ENCODE data around the gene MAPK14. TPM values are rescaled to one million over a fixed set of nuclear protein-coding genes. Genes with fewer than 3 reads are reported as not detected.

Gene MAPK14
- total and polyA plus RNA-seq, 9 of the 15 experiments (the other 6 are each of a cell fraction or from before 2014, with no cell fraction given) = 8.8 to 62.7 (median 35.5) TPM

DNA sequence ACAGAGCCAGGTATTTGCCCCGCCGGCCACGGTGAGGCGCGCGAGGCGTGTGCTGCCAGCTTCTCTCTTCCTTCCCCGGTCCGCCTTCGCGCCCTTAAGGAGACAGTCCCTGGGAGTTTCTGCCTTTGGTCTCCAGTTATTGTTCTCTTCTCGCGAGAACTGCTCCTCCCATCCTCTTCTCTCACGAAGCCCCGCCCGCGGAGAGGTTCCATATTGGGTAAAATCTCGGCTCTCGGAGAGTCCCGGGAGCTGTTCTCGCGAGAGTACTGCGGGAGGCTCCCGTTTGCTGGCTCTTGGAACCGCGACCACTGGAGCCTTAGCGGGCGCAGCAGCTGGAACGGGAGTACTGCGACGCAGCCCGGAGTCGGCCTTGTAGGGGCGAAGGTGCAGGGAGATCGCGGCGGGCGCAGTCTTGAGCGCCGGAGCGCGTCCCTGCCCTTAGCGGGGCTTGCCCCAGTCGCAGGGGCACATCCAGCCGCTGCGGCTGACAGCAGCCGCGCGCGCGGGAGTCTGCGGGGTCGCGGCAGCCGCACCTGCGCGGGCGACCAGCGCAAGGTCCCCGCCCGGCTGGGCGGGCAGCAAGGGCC lies at the start of gene MAPK14 (continued):
- TF ChIP-seq, protein P1, sequence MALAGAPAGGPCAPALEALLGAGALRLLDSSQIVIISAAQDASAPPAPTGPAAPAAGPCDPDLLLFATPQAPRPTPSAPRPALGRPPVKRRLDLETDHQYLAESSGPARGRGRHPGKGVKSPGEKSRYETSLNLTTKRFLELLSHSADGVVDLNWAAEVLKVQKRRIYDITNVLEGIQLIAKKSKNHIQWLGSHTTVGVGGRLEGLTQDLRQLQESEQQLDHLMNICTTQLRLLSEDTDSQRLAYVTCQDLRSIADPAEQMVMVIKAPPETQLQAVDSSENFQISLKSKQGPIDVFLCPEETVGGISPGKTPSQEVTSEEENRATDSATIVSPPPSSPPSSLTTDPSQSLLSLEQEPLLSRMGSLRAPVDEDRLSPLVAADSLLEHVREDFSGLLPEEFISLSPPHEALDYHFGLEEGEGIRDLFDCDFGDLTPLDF (CRISPR knock-in tag; IDR thresholded peaks at IDR 0.05) = peak; percentile 96
- TF ChIP-seq ZNF143 (CRISPR knock-in tag; IDR thresholded peaks at IDR 0.05) (no peak), MECOM (CRISPR knock-in tag; IDR thresholded peaks at IDR 0.05) (no peak), NR2C2 (CRISPR knock-in tag; IDR thresholded peaks at IDR 0.05) (no peak), NR2C2 (tag; IDR thresholded peaks at IDR 0.05) (no peak; the same call in 1 of the 2 replicates), LARP7 (IDR thresholded peaks at IDR 0.05) (no peak), CBX3 (IDR thresholded peaks at IDR 0.05; ENCODE audit: borderline replicate concordance in 1 of 2, low read length in 2 of 2) (peak in 1 of 2 experiments; percentile 63; a peak in 1 of 3 replicates), ZNF133 (CRISPR knock-in tag; IDR thresholded peaks at IDR 0.05) (no peak), GABPB1 (CRISPR knock-in tag; IDR thresholded peaks at IDR 0.05) (peak; percentile 84), OTX1 (CRISPR knock-in tag; IDR thresholded peaks at IDR 0.05) (0 out of 2 replicates have a peak, but pooled peaks have one; percentile 3), RHOXF2B (CRISPR knock-in tag; conservative IDR thresholded peaks at IDR 0.05) (no peak), LEF1 (IDR thresholded peaks at IDR 0.05) (no peak), GATA2 (CRISPR knock-in tag; IDR thresholded peaks at IDR 0.05) (no peak), EWSR1 (IDR thresholded peaks at IDR 0.05; ENCODE audit: borderline replicate concordance, low read depth, partially characterized antibody) (no peak), DMBX1 (CRISPR knock-in tag; IDR thresholded peaks at IDR 0.05; ENCODE audit: borderline replicate concordance) (peak; percentile 49; the same call in 1 of the 2 replicates), SRSF9 (IDR thresholded peaks at IDR 0.05; ENCODE audit: borderline replicate concordance, low read depth, low read length) (no peak), CBX1 (IDR thresholded peaks at IDR 0.05; ENCODE audit: low read depth) (peak; percentile 46; the same call in 1 of the 2 replicates), SP1 (CRISPR knock-in tag; IDR thresholded peaks at IDR 0.05) (peak; percentile 67; the same call in 1 of the 2 replicates), ILF3 (IDR thresholded peaks at IDR 0.05; ENCODE audit: borderline replicate concordance) (peak; percentile 82; the same call in 1 of the 2 replicates), L3MBTL2 (IDR thresholded peaks at IDR 0.05) (peak; percentile 94), SMAD1 (IDR thresholded peaks at IDR 0.05; ENCODE audit: low read depth, low read length, partially characterized antibody) (peak; percentile 64), ETS2 (tag; IDR thresholded peaks at IDR 0.05; ENCODE audit: borderline replicate concordance, poor library complexity, severe bottlenecking) (no peak), YBX1 (IDR thresholded peaks at IDR 0.05) (no peak), HDGF (IDR thresholded peaks at IDR 0.05) (no peak), ZNF644 (tag; IDR thresholded peaks at IDR 0.05; ENCODE audit: low read depth) (no peak), CXXC5 (CRISPR knock-in tag; IDR thresholded peaks at IDR 0.05) (peak; percentile 69), ZFPM2 (CRISPR knock-in tag; IDR thresholded peaks at IDR 0.05) (peak; percentile 55; the same call in 1 of the 2 replicates)
- TF ChIP-seq, protein P2, sequence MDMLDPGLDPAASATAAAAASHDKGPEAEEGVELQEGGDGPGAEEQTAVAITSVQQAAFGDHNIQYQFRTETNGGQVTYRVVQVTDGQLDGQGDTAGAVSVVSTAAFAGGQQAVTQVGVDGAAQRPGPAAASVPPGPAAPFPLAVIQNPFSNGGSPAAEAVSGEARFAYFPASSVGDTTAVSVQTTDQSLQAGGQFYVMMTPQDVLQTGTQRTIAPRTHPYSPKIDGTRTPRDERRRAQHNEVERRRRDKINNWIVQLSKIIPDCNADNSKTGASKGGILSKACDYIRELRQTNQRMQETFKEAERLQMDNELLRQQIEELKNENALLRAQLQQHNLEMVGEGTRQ (CRISPR knock-in tag; IDR thresholded peaks at IDR 0.05) = no peak
- TF ChIP-seq, protein P3, sequence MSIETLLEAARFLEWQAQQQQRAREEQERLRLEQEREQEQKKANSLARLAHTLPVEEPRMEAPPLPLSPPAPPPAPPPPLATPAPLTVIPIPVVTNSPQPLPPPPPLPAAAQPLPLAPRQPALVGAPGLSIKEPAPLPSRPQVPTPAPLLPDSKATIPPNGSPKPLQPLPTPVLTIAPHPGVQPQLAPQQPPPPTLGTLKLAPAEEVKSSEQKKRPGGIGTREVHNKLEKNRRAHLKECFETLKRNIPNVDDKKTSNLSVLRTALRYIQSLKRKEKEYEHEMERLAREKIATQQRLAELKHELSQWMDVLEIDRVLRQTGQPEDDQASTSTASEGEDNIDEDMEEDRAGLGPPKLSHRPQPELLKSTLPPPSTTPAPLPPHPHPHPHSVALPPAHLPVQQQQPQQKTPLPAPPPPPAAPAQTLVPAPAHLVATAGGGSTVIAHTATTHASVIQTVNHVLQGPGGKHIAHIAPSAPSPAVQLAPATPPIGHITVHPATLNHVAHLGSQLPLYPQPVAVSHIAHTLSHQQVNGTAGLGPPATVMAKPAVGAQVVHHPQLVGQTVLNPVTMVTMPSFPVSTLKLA (conservative IDR thresholded peaks at IDR 0.05) = peak in 1 of 2 experiments; percentile 47; a peak in 2 of 4 replicates
